OCI-LY3 (cell line): Measurements from ENCODE around the gene EME1.
A peak's percentile ranks its signal among the peaks of the same experiment; 100 is the strongest.

Experiments
- H2AFZ ChIP-seq: fragments of 200-600, 300-600 bp; shearing (Covaris generic); 2 replicates; pipeline ENCODE4 v1.6.0; 2014; ENCODE audit warnings: antibody characterized with exemption, low read depth, low read length
- H3K27ac ChIP-seq: fragments of 200-600, 300-600 bp; sonication (generic); 2 replicates; pipeline ENCODE4 v1.5.1; 2014; ENCODE audit warnings: mild to moderate bottlenecking, low read length, moderate library complexity, mixed read lengths
- H3K27me3 ChIP-seq: fragments of 200-600, 300-600 bp; sonication (generic); 2 replicates; pipeline ENCODE4 v1.6.1; 2014; ENCODE audit warnings: low read depth, low read length, mixed read lengths
- H3K36me3 ChIP-seq: fragments of 200-600, 300-600 bp; sonication (generic); replicated peaks from 2 replicates; pipeline ENCODE3; 2014; ENCODE audit warnings: low read depth, low read length, mixed read lengths
- H3K4me1 ChIP-seq: fragments of 300-600, 200-600 bp; sonication (generic); 2 replicates; pipeline ENCODE4 v1.6.1; 2014; ENCODE audit warnings: low read length, mixed read lengths
- H3K4me2 ChIP-seq: fragments of 200-600, 300-600 bp; sonication (generic); 2 replicates; pipeline ENCODE4 v1.6.1; 2014; ENCODE audit warnings: low read length, mixed read lengths
- H3K4me3 ChIP-seq: fragments of 300-600, 200-600 bp; sonication (generic); 2 replicates; pipeline ENCODE4 v1.5.1; 2014; ENCODE audit warnings: antibody characterized with exemption, mild to moderate bottlenecking, low read length, moderate library complexity
- H3K79me2 ChIP-seq: fragments of 300-600, 200-600 bp; shearing (Covaris generic); 2 replicates; pipeline ENCODE4 v1.6.1; 2014; ENCODE audit warnings: mild to moderate bottlenecking, low read length, mixed read lengths
- H3K9ac ChIP-seq: fragments of 300-600, 200-600 bp; shearing (Covaris generic); 2 replicates; pipeline ENCODE4 v1.6.0; 2014; ENCODE audit warnings: mild to moderate bottlenecking, low read length, moderate library complexity
- H3K9me3 ChIP-seq: fragments of 200-600, 300-600 bp; shearing (Covaris generic); 2 replicates; pipeline ENCODE4 v1.6.1; 2014; ENCODE audit warnings: low read length, mixed read lengths; ENCODE audit not compliant: insufficient read depth
- H4K20me1 ChIP-seq: fragments of 200-600, 300-600 bp; sonication (generic); 2 replicates; pipeline ENCODE4 v1.6.1; 2016; ENCODE audit warnings: low read length, mixed read lengths; ENCODE audit not compliant: insufficient read depth
- EZH2phosphoT487 ChIP-seq: fragments of 200-600 bp; shearing (Covaris generic); IDR thresholded peaks from 2 replicates; pipeline ENCODE4 v1.6.1; 2018; ENCODE audit warnings: antibody characterized with exemption, mixed run types, low read depth
- TF ChIP-seq, protein P1 (sequence below): fragments of 200-600, 300-600 bp; sonication (generic); IDR thresholded peaks from 2 replicates; pipeline ENCODE4 v1.5.1; 2014; ENCODE audit warnings: antibody characterized with exemption, low read length, low read depth

Gene EME1

DNA sequence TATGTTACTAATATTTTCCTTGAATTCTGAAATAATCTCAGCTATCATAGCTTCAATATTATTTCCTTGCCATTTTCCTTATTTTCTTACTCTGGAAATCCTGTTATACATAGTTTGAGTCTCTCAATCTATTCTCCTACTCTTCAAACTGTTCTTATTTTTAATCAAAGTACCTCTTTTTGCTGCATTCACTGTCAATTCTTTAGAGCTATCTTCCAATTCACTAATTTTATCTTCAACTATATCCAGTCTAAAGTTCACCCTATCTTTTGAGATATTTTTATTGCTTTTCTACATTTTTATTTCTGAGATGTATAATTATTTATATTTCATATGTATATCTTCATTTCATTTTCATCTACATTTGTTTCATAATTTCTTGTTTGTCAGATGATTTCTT lies 34.4 kb upstream of the EME1 start:
- Histone ChIP-seq H3K27ac (no peak overlapping the region), H3K4me3 (no peak overlapping the region), H3K9me3 (peaks cover 16% of the 10 kb centered on the region), H3K9ac (no peak overlapping the region), H3K4me1 (no peaks in the 10 kb centered on the region), H3K79me2 (no peaks in the 10 kb centered on the region), H3K27me3 (no peaks in the 10 kb centered on the region), H4K20me1 (no peaks in the 10 kb centered on the region), H2AFZ (no peak overlapping the region), H3K4me2 (no peak overlapping the region), H3K36me3 (peaks cover 5% of the 10 kb centered on the region)
- TF ChIP-seq, protein P1, sequence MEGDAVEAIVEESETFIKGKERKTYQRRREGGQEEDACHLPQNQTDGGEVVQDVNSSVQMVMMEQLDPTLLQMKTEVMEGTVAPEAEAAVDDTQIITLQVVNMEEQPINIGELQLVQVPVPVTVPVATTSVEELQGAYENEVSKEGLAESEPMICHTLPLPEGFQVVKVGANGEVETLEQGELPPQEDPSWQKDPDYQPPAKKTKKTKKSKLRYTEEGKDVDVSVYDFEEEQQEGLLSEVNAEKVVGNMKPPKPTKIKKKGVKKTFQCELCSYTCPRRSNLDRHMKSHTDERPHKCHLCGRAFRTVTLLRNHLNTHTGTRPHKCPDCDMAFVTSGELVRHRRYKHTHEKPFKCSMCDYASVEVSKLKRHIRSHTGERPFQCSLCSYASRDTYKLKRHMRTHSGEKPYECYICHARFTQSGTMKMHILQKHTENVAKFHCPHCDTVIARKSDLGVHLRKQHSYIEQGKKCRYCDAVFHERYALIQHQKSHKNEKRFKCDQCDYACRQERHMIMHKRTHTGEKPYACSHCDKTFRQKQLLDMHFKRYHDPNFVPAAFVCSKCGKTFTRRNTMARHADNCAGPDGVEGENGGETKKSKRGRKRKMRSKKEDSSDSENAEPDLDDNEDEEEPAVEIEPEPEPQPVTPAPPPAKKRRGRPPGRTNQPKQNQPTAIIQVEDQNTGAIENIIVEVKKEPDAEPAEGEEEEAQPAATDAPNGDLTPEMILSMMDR: no peak
- no peak for TF ChIP-seq EZH2phosphoT487

DNA sequence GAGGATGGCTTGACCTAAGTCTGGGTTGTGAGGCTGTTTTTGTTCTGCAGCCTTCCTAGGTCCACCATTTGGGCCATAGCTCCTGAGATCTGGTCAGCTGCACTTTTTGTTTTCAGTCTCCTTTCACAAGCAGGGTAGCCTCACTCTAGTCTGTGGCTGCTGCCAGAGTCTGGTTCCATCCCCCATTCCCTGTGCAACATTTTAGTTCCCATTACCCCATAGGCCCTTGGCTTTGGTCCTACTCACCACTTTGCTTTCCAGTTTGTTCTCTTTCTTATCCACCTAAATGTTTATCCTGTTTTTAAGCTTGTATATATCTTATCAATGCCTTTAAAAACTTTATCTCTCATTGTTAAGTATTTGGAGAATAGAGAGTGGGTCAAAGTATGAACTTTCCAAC lies 33.6 kb upstream of the EME1 start:
- Histone ChIP-seq H3K4me3 (no peak overlapping the region), H3K27me3 (no peaks in the 10 kb centered on the region), H3K27ac (no peak overlapping the region), H2AFZ (no peak overlapping the region), H3K4me2 (no peak overlapping the region), H3K9me3 (peaks cover 16% of the 10 kb centered on the region), H4K20me1 (no peaks in the 10 kb centered on the region), H3K79me2 (no peaks in the 10 kb centered on the region), H3K4me1 (no peaks in the 10 kb centered on the region), H3K36me3 (peaks cover 5% of the 10 kb centered on the region), H3K9ac (no peak overlapping the region)
- no peak for TF ChIP-seq EZH2phosphoT487
- TF ChIP-seq, protein P1: no peak

DNA sequence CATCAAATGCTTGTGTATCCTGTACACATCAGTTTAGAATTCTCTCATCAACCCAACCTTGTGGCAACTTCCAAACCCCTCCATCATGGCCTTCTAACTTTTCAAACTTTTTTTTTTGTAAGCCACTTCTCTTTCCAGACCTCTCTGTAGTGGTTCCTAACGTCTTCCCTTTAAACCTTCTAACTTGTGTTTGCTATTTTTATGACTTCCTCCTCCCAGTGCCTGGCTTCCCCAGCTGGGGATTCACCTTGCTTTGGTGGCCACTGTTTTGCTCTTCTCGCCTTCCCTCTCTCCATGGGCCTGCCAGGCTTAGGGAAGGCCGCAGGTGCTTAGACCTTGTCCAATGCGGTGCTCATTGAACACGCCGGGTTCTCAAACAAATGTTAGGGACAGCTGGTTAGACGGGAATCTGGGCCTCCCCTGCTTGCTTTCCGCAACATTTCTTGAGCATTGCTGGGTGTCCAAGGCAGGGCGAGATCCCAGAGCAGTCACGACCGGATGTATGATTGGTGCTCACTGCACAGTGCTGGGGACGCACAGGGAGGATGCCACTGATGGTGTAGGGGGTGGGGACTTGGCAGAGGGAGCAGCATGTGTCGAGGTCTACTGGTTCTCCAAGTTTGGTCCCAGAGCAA lies 28.2 kb upstream of the EME1 start:
- H2AFZ ChIP-seq: no peak overlapping the region
- peaks cover 16% of the 10 kb centered on the region for H3K4me1 ChIP-seq
- H3K27ac ChIP-seq: no peak overlapping the region
- peaks cover 15% of the 10 kb centered on the region; the same call in 1 of the 2 replicates for H4K20me1 ChIP-seq
- peak overlapping the region; percentile 99 for H3K4me3 ChIP-seq
- H3K36me3 ChIP-seq: no peaks in the 10 kb centered on the region
- H3K79me2 ChIP-seq: peaks cover 25% of the 10 kb centered on the region
- H3K4me2 ChIP-seq: peak overlapping the region; percentile 92
- no peaks in the 10 kb centered on the region for H3K9me3 ChIP-seq
- no peaks in the 10 kb centered on the region for H3K27me3 ChIP-seq
- peak overlapping the region; percentile 74; the same call in 1 of the 2 replicates for H3K9ac ChIP-seq
- TF ChIP-seq, protein P1: no peak
- TF ChIP-seq EZH2phosphoT487: no peak

DNA sequence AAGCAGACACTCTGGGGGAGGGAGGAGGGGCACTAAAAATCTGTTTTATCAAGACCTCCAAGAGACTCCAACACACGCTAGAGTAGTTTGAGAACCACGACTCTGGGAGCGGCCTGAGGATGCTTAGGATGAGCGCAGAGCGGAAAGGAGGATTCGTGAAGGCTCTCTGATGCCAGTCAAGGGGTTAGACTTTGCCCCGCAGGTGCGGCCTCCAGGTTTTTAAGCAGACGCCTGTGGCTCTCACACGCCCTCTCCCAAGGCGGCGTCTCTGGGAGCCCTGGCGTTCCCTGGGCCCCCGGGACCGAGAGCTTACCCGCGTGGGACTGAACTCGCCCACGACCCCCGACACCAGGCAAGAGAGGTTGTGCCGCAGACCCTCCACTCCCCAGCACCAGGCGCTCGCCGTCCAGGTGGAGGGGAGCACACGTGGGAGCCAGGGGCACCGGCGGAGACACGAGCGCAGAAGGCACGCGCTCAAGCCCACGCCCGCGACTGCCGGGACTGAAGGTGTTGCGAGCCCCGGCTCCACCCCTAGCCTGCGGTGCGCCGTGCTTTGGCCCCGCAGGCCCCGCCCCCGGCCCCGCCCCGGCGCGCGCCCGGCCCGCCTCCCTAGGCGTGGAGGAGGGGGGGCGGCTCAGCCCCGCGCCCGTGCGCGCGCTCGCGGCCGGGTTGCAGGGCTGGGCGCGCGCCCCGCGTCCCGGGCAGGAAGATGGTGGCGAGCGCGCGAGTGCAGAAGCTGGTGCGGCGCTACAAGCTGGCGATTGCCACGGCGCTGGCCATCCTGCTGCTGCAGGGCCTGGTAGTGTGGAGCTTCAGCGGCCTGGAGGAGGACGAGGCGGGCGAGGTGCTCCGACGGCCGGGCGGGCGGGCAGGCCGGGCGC lies 27.4 kb upstream of the EME1 start, which contains the start of gene XYLT2:
Gene XYLT2, plus strand, starts transcription at position 695 of the 881 bp plus-strand sequence. Its CDS starts 15 bp downstream, at position 710.
- peak within 1 kb of the TSS; percentile 99 for H3K4me3 ChIP-seq
- TF ChIP-seq EZH2phosphoT487: no peak
- TF ChIP-seq, protein P1: no peak
- no peaks in the 10 kb centered on the region for H3K36me3 ChIP-seq
- H3K27me3 ChIP-seq: no peaks in the 10 kb centered on the region
- peaks cover 25% of the 10 kb centered on the region for H3K79me2 ChIP-seq
- H2AFZ ChIP-seq: peak within 1 kb of the TSS; percentile 60; the same call in 1 of the 2 replicates
- peak within 1 kb of the TSS; percentile 86 for H3K9ac ChIP-seq
- H4K20me1 ChIP-seq: peaks cover 17% of the 10 kb centered on the region; the same call in 1 of the 2 replicates
- peak within 1 kb of the TSS; percentile 98 for H3K4me2 ChIP-seq
- peaks cover 16% of the 10 kb centered on the region for H3K4me1 ChIP-seq
- no peak within 1 kb of the TSS for H3K27ac ChIP-seq
- H3K9me3 ChIP-seq: no peaks in the 10 kb centered on the region
